Prostate gland (tissue), 2 donors: ENCODE data around the gene PITX1.

Source experiments
- CTCF ChIP-seq, 4 experiments: fragments of 200-600 bp in 2 of 4; fragments of 450-650 bp in 2 of 4; sonication (generic) in 2 of 4; IDR thresholded peaks; 1 replicate in 3 of 4; 2 replicates in 1 of 4; pipeline ENCODE4 v1.5.1; 2016 to 2019; ENCODE audit warnings: antibody characterized with exemption in 4 of 4, mild to moderate bottlenecking in 2 of 4, moderate library complexity in 2 of 4
- POLR2A ChIP-seq: fragments of 450-650 bp; IDR thresholded peaks from one replicate; pipeline ENCODE4 v1.6.1; 2016; ENCODE audit warnings: antibody characterized with exemption, mild to moderate bottlenecking
- POLR2AphosphoS5 ChIP-seq: sonication (generic); formaldehyde crosslinking; IDR thresholded peaks from one replicate; pipeline ENCODE4 v1.6.1; 2017; ENCODE audit warnings: antibody characterized with exemption

- TF ChIP-seq CTCF (IDR thresholded peaks at IDR 0.05) = no peak
- TF ChIP-seq POLR2A = no peak
- no peak for TF ChIP-seq POLR2AphosphoS5
Measured at GRCh38 chr5:135034963-135035677, 1.1 kb upstream of the PITX1 start.
